Suprapubic skin (tissue), 4 donors: ENCODE data around the gene SPCS2. TPM values are rescaled to one million over a fixed set of nuclear protein-coding genes. Genes with fewer than 3 reads are reported as not detected.
A peak's percentile ranks its signal among the peaks of the same experiment; 100 is the strongest.

Source experiments
- DNase-seq, 2 donors: peaks; one replicate each; pipeline ENCODE4 v3.0.0-alpha.2; 2019; ENCODE audit warnings: low spot score in 2 of 2
- H3K27ac ChIP-seq: fragments of 200-600 bp; sonication (generic); one replicate; pipeline ENCODE4 v1.5.1; 2019
- H3K27me3 ChIP-seq: fragments of 200-600 bp; sonication (generic); one replicate; pipeline ENCODE4 v1.5.1; 2019
- H3K36me3 ChIP-seq: fragments of 200-600 bp; sonication (generic); one replicate; pipeline ENCODE4 v1.5.1; 2019
- H3K4me1 ChIP-seq: fragments of 200-600 bp; sonication (generic); one replicate; pipeline ENCODE4 v1.5.1; 2019
- H3K4me3 ChIP-seq: fragments of 200-600 bp; sonication (generic); one replicate; pipeline ENCODE4 v1.5.1; 2019; ENCODE audit warnings: mild to moderate bottlenecking
- H3K9me3 ChIP-seq: fragments of 200-600 bp; sonication (generic); one replicate; pipeline ENCODE4 v1.5.1; 2019
- EP300 ChIP-seq: sonication (generic); formaldehyde crosslinking; IDR thresholded peaks from one replicate; pipeline ENCODE4 v1.6.1; 2017; ENCODE audit warnings: antibody characterized with exemption
- POLR2A ChIP-seq, 2 donors: fragments of 450-650 bp; IDR thresholded peaks; one replicate each; pipeline ENCODE4 v1.6.1; 2017; ENCODE audit warnings: antibody characterized with exemption in 2 of 2, mild to moderate bottlenecking in 2 of 2, moderate library complexity in 2 of 2
- POLR2AphosphoS5 ChIP-seq, 3 donors: sonication (generic); formaldehyde crosslinking; IDR thresholded peaks; one replicate each; pipeline ENCODE4 v1.6.1; 2017; ENCODE audit warnings: antibody characterized with exemption in 3 of 3
- WGBS: methylation state at CpG from one replicate; pipeline ENCODE4 v1.1.5; 2018; 5-methylcytosine and 5-hydroxymethylcytosine counted together
- total RNA-seq, 4 donors: library from RNA; depleted of rRNA; stranded (reverse); fragments of >200 nt; gene quantifications; one replicate each; pipeline ENCODE4 v1.1.0, GENCODE V29; 2016
- TF ChIP-seq, protein P1 (sequence below), 2 donors: fragments of 200-600 bp in 1 of 2; fragments of 450-650 bp in 1 of 2; sonication (generic) in 1 of 2; IDR thresholded peaks; one replicate each; pipeline ENCODE4 v1.5.1; 2016 to 2019; ENCODE audit warnings: antibody characterized with exemption in 2 of 2, mild to moderate bottlenecking in 1 of 2, moderate library complexity in 1 of 2

Gene SPCS2
- total RNA-seq, 4 donors from 2014 or later = 16.3 to 34.5 (median 20.1) TPM

- Histone ChIP-seq H3K27me3 (no peaks in the 10 kb centered on the region), H3K27ac (peak overlapping the region; percentile 86), H3K9me3 (no peaks in the 10 kb centered on the region), H3K36me3 (peaks cover 4% of the 10 kb centered on the region), H3K4me1 (peaks cover 43% of the 10 kb centered on the region), H3K4me3 (peak overlapping the region; percentile 89)
- TF ChIP-seq POLR2AphosphoS5 (IDR thresholded peaks at IDR 0.05) (no peak), EP300 (no peak), POLR2A (IDR thresholded peaks at IDR 0.05) (no peak)
- TF ChIP-seq, protein P1, sequence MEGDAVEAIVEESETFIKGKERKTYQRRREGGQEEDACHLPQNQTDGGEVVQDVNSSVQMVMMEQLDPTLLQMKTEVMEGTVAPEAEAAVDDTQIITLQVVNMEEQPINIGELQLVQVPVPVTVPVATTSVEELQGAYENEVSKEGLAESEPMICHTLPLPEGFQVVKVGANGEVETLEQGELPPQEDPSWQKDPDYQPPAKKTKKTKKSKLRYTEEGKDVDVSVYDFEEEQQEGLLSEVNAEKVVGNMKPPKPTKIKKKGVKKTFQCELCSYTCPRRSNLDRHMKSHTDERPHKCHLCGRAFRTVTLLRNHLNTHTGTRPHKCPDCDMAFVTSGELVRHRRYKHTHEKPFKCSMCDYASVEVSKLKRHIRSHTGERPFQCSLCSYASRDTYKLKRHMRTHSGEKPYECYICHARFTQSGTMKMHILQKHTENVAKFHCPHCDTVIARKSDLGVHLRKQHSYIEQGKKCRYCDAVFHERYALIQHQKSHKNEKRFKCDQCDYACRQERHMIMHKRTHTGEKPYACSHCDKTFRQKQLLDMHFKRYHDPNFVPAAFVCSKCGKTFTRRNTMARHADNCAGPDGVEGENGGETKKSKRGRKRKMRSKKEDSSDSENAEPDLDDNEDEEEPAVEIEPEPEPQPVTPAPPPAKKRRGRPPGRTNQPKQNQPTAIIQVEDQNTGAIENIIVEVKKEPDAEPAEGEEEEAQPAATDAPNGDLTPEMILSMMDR (IDR thresholded peaks at IDR 0.05) = no peak
- WGBS = 0% methylated on average over 6 of the region's 6 CpGs
- DNase-seq = no peak
These were observed 679 bp downstream of the SPCS2 start for GRCh38 chr11:74949753-74950137.

- Histone ChIP-seq H3K4me1 (peaks cover 43% of the 10 kb centered on the region), H3K27me3 (no peaks in the 10 kb centered on the region), H3K36me3 (peaks cover 4% of the 10 kb centered on the region), H3K9me3 (no peaks in the 10 kb centered on the region), H3K27ac (no peak overlapping the region), H3K4me3 (peak overlapping the region; percentile 89)
- no peak for DNase-seq
- TF ChIP-seq EP300 = no peak
- TF ChIP-seq, protein P1 (IDR thresholded peaks at IDR 0.05) = no peak
- TF ChIP-seq POLR2A (IDR thresholded peaks at IDR 0.05) = no peak
- 84% methylated on average over 2 of the region's 2 CpGs for WGBS
These were observed 1.4 kb downstream of the SPCS2 start for GRCh38 chr11:74950374-74950969.

DNA sequence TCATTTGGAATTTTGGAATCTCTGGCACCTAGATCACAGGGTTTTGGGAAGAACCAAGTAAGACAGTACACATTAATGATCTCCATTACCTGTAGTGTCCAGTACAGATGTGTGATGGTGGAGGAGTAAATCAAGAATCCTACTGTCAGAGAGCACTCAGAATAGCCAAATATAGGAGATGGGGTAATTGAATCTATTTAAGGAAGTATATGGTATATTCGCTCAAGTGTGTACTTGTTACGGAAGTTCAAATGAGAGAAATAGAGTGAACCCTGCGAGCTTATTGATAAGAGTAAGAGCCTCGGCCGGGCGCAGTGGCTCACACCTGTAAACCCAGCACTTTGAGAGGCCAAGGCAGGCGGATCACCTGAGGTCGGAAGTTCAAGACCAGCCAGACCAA lies 2.2 kb downstream of the SPCS2 start:
- WGBS = 93% methylated on average over 8 of the region's 8 CpGs
- no peak for DNase-seq
- H3K27me3 ChIP-seq = no peaks in the 10 kb centered on the region
- peaks cover 43% of the 10 kb centered on the region for H3K4me1 ChIP-seq
- no peak overlapping the region for H3K27ac ChIP-seq
- H3K4me3 ChIP-seq = no peak overlapping the region
- no peaks in the 10 kb centered on the region for H3K9me3 ChIP-seq
- peaks cover 4% of the 10 kb centered on the region for H3K36me3 ChIP-seq
- TF ChIP-seq POLR2A (IDR thresholded peaks at IDR 0.05) (no peak), POLR2AphosphoS5 (IDR thresholded peaks at IDR 0.05) (no peak), EP300 (no peak)
- TF ChIP-seq, protein P1 (IDR thresholded peaks at IDR 0.05) = no peak

DNA sequence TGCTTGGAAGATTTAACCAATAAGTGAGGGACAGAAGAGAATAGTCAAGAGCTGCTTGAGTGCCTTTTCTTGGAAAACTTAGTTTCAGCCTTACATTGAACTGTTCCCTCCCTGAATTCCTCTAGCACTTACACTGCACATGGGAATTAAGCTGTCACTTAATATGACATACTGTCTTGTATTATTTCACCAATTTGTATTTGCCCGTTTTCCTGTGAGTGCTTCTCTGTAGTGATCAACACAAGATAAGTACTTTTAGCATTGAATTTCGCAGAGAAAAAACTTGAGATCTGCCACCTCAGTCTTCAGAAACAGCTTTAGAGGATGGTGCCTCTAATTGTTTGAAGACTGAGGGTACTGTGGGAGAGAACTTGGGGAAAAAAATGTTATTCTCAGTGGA lies 3.7 kb downstream of the SPCS2 start:
- Histone ChIP-seq H3K36me3 (peaks cover 4% of the 10 kb centered on the region), H3K4me1 (peaks cover 39% of the 10 kb centered on the region), H3K4me3 (no peak overlapping the region), H3K9me3 (no peaks in the 10 kb centered on the region), H3K27ac (no peak overlapping the region), H3K27me3 (no peaks in the 10 kb centered on the region)
- 71% methylated on average over 2 of the region's 2 CpGs for WGBS
- TF ChIP-seq POLR2AphosphoS5 (IDR thresholded peaks at IDR 0.05) (no peak), EP300 (no peak), POLR2A (IDR thresholded peaks at IDR 0.05) (no peak)
- TF ChIP-seq, protein P1 (IDR thresholded peaks at IDR 0.05) = no peak
- no peak for DNase-seq

- Histone ChIP-seq H3K27ac (no peak overlapping the region), H3K36me3 (peaks cover 4% of the 10 kb centered on the region), H3K4me3 (no peak overlapping the region), H3K4me1 (peaks cover 32% of the 10 kb centered on the region), H3K27me3 (no peaks in the 10 kb centered on the region), H3K9me3 (no peaks in the 10 kb centered on the region)
- TF ChIP-seq POLR2AphosphoS5 (IDR thresholded peaks at IDR 0.05) = no peak
- no peak for TF ChIP-seq EP300
- TF ChIP-seq POLR2A (IDR thresholded peaks at IDR 0.05) = no peak
- TF ChIP-seq, protein P1 (IDR thresholded peaks at IDR 0.05) = no peak
- WGBS = 94% methylated on average over 5 of the region's 5 CpGs
- DNase-seq = no peak
These were observed 4.4 kb downstream of the SPCS2 start for GRCh38 chr11:74953451-74953850.
